GM23338 (cell line): Measurements from ENCODE around the gene PGS1. TPM values are rescaled to one million over a fixed set of nuclear protein-coding genes. Genes with fewer than 3 reads are reported as not detected.

Experiments used
- ATAC-seq: fragments of 200-7000 bp; cut with Tn5 transposase; 3 replicates; pipeline ENCODE4 v1.9.1; 2020
- DNase-seq: peaks from one replicate; pipeline ENCODE4 v3.0.0-alpha.2; 2015; ENCODE audit warnings: low spot score
- H2AFZ ChIP-seq: fragments of 200-600 bp; sonication (generic); 2 replicates; pipeline ENCODE4 v1.8.0; 2016; ENCODE audit warnings: antibody characterized with exemption, mild to moderate bottlenecking, moderate library complexity
- H3F3A ChIP-seq: fragments of 200-600 bp; sonication (generic); replicated peaks from 2 replicates; pipeline ENCODE4 v1.8.0; 2017; ENCODE audit warnings: antibody characterized with exemption, mixed run types, low read depth
- H3K27ac ChIP-seq: fragments of 200-600 bp; sonication (generic); 2 replicates; pipeline ENCODE4 v1.6.1; 2016; ENCODE audit warnings: low read depth
- H3K27me3 ChIP-seq: fragments of 200-600 bp; sonication (generic); 2 replicates; pipeline ENCODE4 v1.8.0; 2016; ENCODE audit warnings: mild to moderate bottlenecking, mixed run types, moderate library complexity; ENCODE audit not compliant: insufficient read depth
- H3K36me3 ChIP-seq: fragments of 200-600 bp; sonication (generic); 2 replicates; pipeline ENCODE4 v1.8.0; 2016; ENCODE audit warnings: mild to moderate bottlenecking; ENCODE audit not compliant: insufficient read depth
- H3K4me1 ChIP-seq: fragments of 200-600 bp; sonication (generic); 2 replicates; pipeline ENCODE4 v1.8.0; 2016; ENCODE audit warnings: mild to moderate bottlenecking, moderate library complexity; ENCODE audit not compliant: insufficient read depth
- H3K4me2 ChIP-seq: fragments of 200-600 bp; sonication (generic); 2 replicates; pipeline ENCODE4 v1.7.1; 2017; ENCODE audit warnings: mixed run types
- H3K4me3 ChIP-seq: fragments of 200-600 bp; sonication (generic); 2 replicates; pipeline ENCODE4 v1.6.1; 2016; ENCODE audit warnings: mixed run types
- H3K79me2 ChIP-seq: fragments of 200-600 bp; sonication (generic); replicated peaks from 2 replicates; pipeline ENCODE4 v1.8.0; 2017; ENCODE audit warnings: mild to moderate bottlenecking; ENCODE audit not compliant: insufficient read depth
- H3K9me2 ChIP-seq: fragments of 200-600 bp; sonication (generic); 2 replicates; pipeline ENCODE4 v1.8.0; 2017; ENCODE audit not compliant: insufficient read depth
- H4K20me1 ChIP-seq: fragments of 200-600 bp; sonication (generic); replicated peaks from 2 replicates; pipeline ENCODE4 v1.8.0; 2017; ENCODE audit warnings: mild to moderate bottlenecking; ENCODE audit not compliant: insufficient read depth
- H3K27ac Mint-ChIP-seq: 2 replicates; pipeline ENCODE4 v1.8.0; 2020; ENCODE audit warnings: inconsistent platforms, mild to moderate bottlenecking, moderate library complexity, mixed read lengths
- H3K27me3 Mint-ChIP-seq: 3 replicates; pipeline ENCODE4 v1.8.0; 2022; ENCODE audit warnings: low read depth, mild to moderate bottlenecking, moderate library complexity, mixed read lengths, inconsistent platforms; ENCODE audit not compliant: insufficient read depth, poor library complexity
- H3K36me3 Mint-ChIP-seq: 3 replicates; pipeline ENCODE4 v1.8.0; 2021; ENCODE audit warnings: low read depth, mild to moderate bottlenecking, inconsistent platforms, moderate library complexity, mixed read lengths
- H3K4me1 Mint-ChIP-seq: 3 replicates; pipeline ENCODE4 v1.8.0; 2020; ENCODE audit warnings: mild to moderate bottlenecking, inconsistent platforms, mixed read lengths
- H3K4me3 Mint-ChIP-seq: 3 replicates; pipeline ENCODE4 v1.8.0; 2021; ENCODE audit warnings: moderate library complexity, mild to moderate bottlenecking, inconsistent platforms, mixed read lengths
- H3K9me3 Mint-ChIP-seq: 3 replicates; pipeline ENCODE4 v1.8.0; 2020; ENCODE audit warnings: moderate library complexity, mild to moderate bottlenecking, inconsistent platforms, mixed read lengths
- CREB1 ChIP-seq: fragments of 250-450 bp; sonication (Bioruptor Pico); IDR thresholded peaks from 2 replicates; pipeline ENCODE4 v1.5.0; 2020; ENCODE audit warnings: low read depth, mild to moderate bottlenecking, moderate library complexity
- EZH2 ChIP-seq: fragments of 200-600 bp; sonication (generic); IDR thresholded peaks from one replicate; pipeline ENCODE4 v1.8.0; 2017; ENCODE audit warnings: antibody characterized with exemption, mild to moderate bottlenecking, low read depth; ENCODE audit not compliant: unreplicated experiment
- JUNB ChIP-seq: IDR thresholded peaks from one replicate; pipeline ENCODE4 v1.6.1; 2016; ENCODE audit warnings: antibody characterized with exemption; ENCODE audit not compliant: unreplicated experiment
- NANOG ChIP-seq: IDR thresholded peaks from 2 replicates; pipeline ENCODE4 v1.6.1; 2016; ENCODE audit warnings: antibody characterized with exemption, borderline replicate concordance
- POLR2AphosphoS5 ChIP-seq: IDR thresholded peaks from 2 replicates; pipeline ENCODE4 v1.6.1; 2016; ENCODE audit warnings: antibody characterized with exemption, low read depth
- ZNF114 ChIP-seq: fragments of 250-450 bp; sonication (Bioruptor Pico); IDR thresholded peaks from 2 replicates; pipeline ENCODE4 v1.5.0; 2020; ENCODE audit warnings: mild to moderate bottlenecking, moderate library complexity
- polyA plus RNA-seq: library from polyadenylated mRNA; unstranded; fragments of >200 nt; fragmentation: Nextera tagmentation; extraction: Ambion mirVana; gene quantifications from 2 replicates; pipeline ENCODE4 v1.2.1, GENCODE V29; 2016
- total RNA-seq: library from RNA; depleted of rRNA; stranded (reverse); fragments of >200 nt; shearing (Covaris generic); gene quantifications from 2 replicates; pipeline ENCODE4 v1.2.3, GENCODE V29; 2014
- TF ChIP-seq, protein P1 (sequence below): fragments of 250-450 bp; sonication (Bioruptor Pico); IDR thresholded peaks from 2 replicates; pipeline ENCODE4 v1.5.0; 2020; ENCODE audit warnings: mild to moderate bottlenecking, moderate library complexity
- TF ChIP-seq, protein P2 (sequence below): IDR thresholded peaks from 2 replicates; pipeline ENCODE4 v1.6.1; 2016; ENCODE audit warnings: antibody characterized with exemption

Gene PGS1
- total and polyA plus RNA-seq, 2 experiments from 2014 or later = 43.9 to 67.1 TPM

DNA sequence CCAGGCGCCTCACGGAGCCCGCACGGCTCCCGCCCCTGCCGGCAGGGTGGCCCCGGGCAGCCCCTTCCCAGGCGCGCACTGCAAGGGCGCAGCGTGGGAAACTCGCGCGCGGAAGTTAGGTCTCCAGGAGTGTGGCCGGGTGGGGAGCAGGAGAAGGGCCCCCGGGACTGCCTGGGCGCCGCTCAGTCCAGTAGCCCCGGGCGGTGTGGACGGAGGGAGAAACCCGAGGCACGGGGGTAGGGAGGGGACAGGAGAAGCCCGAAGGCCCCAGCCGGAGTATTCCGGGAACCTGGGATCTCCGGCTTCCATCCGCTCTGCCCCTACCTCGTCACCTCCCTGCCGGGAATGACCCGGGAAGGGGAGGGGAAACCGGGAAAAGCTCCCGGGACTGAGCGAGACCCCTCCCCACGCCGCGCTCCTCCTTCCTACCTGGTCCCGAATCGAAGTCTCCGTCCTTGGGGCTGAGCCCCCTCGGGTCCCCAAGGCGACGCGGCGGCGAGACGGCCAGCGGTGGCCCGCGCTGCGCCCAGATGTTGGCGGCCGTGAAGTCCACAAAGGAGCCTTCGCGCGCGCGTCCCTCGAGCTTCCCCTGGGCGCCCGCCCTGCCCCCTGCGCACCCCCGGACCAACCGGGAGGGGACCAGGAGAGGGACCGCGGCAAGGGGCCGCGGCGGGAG lies 19.0 kb upstream of the PGS1 start:
- Mint-ChIP-seq H3K4me1 (peaks cover 68% of the 10 kb centered on the region), H3K9me3 (no peaks in the 10 kb centered on the region), H3K36me3 (peaks cover 32% of the 10 kb centered on the region), H3K27ac (no peak overlapping the region), H3K4me3 (peak overlapping the region; percentile 80), H3K27me3 (peaks cover 29% of the 10 kb centered on the region)
- H3K9me2 ChIP-seq = no peaks in the 10 kb centered on the region
- peaks cover 34% of the 10 kb centered on the region for H3K27me3 ChIP-seq
- no peak for TF ChIP-seq JUNB
- no peak for TF ChIP-seq NANOG
- TF ChIP-seq, protein P1, sequence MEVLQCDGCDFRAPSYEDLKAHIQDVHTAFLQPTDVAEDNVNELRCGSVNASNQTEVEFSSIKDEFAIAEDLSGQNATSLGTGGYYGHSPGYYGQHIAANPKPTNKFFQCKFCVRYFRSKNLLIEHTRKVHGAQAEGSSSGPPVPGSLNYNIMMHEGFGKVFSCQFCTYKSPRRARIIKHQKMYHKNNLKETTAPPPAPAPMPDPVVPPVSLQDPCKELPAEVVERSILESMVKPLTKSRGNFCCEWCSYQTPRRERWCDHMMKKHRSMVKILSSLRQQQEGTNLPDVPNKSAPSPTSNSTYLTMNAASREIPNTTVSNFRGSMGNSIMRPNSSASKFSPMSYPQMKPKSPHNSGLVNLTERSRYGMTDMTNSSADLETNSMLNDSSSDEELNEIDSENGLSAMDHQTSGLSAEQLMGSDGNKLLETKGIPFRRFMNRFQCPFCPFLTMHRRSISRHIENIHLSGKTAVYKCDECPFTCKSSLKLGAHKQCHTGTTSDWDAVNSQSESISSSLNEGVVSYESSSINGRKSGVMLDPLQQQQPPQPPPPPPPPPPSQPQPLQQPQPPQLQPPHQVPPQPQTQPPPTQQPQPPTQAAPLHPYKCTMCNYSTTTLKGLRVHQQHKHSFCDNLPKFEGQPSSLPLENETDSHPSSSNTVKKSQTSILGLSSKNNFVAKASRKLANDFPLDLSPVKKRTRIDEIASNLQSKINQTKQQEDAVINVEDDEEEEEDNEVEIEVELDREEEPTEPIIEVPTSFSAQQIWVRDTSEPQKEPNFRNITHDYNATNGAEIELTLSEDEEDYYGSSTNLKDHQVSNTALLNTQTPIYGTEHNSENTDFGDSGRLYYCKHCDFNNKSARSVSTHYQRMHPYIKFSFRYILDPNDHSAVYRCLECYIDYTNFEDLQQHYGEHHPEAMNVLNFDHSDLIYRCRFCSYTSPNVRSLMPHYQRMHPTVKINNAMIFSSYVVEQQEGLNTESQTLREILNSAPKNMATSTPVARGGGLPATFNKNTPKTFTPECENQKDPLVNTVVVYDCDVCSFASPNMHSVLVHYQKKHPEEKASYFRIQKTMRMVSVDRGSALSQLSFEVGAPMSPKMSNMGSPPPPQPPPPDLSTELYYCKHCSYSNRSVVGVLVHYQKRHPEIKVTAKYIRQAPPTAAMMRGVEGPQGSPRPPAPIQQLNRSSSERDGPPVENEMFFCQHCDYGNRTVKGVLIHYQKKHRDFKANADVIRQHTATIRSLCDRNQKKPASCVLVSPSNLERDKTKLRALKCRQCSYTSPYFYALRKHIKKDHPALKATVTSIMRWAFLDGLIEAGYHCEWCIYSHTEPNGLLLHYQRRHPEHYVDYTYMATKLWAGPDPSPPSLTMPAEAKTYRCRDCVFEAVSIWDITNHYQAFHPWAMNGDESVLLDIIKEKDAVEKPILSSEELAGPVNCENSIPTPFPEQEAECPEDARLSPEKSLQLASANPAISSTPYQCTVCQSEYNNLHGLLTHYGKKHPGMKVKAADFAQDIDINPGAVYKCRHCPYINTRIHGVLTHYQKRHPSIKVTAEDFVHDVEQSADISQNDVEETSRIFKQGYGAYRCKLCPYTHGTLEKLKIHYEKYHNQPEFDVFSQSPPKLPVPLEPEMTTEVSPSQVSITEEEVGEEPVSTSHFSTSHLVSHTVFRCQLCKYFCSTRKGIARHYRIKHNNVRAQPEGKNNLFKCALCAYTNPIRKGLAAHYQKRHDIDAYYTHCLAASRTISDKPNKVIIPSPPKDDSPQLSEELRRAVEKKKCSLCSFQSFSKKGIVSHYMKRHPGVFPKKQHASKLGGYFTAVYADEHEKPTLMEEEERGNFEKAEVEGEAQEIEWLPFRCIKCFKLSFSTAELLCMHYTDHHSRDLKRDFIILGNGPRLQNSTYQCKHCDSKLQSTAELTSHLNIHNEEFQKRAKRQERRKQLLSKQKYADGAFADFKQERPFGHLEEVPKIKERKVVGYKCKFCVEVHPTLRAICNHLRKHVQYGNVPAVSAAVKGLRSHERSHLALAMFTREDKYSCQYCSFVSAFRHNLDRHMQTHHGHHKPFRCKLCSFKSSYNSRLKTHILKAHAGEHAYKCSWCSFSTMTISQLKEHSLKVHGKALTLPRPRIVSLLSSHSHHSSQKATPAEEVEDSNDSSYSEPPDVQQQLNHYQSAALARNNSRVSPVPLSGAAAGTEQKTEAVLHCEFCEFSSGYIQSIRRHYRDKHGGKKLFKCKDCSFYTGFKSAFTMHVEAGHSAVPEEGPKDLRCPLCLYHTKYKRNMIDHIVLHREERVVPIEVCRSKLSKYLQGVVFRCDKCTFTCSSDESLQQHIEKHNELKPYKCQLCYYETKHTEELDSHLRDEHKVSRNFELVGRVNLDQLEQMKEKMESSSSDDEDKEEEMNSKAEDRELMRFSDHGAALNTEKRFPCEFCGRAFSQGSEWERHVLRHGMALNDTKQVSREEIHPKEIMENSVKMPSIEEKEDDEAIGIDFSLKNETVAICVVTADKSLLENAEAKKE = no peak
- TF ChIP-seq ZNF114 (CRISPR knock-in tag) = no peak
- TF ChIP-seq POLR2AphosphoS5 = no peak
- TF ChIP-seq EZH2 = no peak
- DNase-seq = peak; percentile 51
- ATAC-seq = peak; percentile 3
- peak overlapping the region; percentile 96 for H3K4me2 ChIP-seq
- H3F3A ChIP-seq = peaks cover 34% of the 10 kb centered on the region
- peaks cover 34% of the 10 kb centered on the region for H3K79me2 ChIP-seq
- H3K36me3 ChIP-seq = peaks cover 12% of the 10 kb centered on the region; the same call in 1 of the 2 replicates
- peaks cover 67% of the 10 kb centered on the region for H3K4me1 ChIP-seq
- peak overlapping the region; percentile 91 for H3K4me3 ChIP-seq
- H4K20me1 ChIP-seq = peaks cover 28% of the 10 kb centered on the region
- no peak overlapping the region for H2AFZ ChIP-seq
- H3K27ac ChIP-seq = no peak overlapping the region

DNA sequence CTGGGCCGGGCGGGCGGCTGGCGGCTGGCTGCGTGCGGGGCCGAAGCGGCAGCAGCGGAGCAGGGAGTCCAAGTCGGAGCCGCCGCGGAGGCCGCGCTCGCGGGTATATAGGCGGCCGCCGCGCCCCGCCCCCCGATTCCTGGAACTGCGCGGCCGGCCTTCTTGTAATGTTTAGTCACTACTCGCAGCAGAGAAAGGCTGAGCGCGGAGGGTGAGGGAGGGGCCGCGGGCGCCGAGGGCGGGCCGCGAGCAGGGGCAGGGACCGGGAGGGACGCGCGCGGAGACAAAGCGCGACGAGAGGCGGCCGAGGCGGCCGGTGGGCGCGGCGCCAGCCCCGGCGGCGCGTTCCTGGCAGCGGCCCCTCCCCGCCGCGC lies 18.5 kb upstream of the PGS1 start, which contains the start of gene SOCS3:
Gene SOCS3, minus strand, starts transcription at position 81 of the 374 bp plus-strand sequence. CDS start 982 bp downstream, outside the sequence.
- Mint-ChIP-seq H3K4me1 (peaks cover 69% of the 10 kb centered on the region), H3K36me3 (peaks cover 32% of the 10 kb centered on the region), H3K27me3 (peaks cover 32% of the 10 kb centered on the region), H3K27ac (peak within 1 kb of the TSS; percentile 94), H3K4me3 (peak within 1 kb of the TSS; percentile 80), H3K9me3 (no peaks in the 10 kb centered on the region)
- H4K20me1 ChIP-seq = peaks cover 28% of the 10 kb centered on the region
- H3K4me3 ChIP-seq = peak within 1 kb of the TSS; percentile 91
- peak; percentile 93 for DNase-seq
- peaks cover 34% of the 10 kb centered on the region for H3K79me2 ChIP-seq
- peaks cover 32% of the 10 kb centered on the region for H3F3A ChIP-seq
- peak within 1 kb of the TSS; percentile 96 for H3K4me2 ChIP-seq
- peaks cover 31% of the 10 kb centered on the region for H3K27me3 ChIP-seq
- ATAC-seq = peak; percentile 11
- H3K27ac ChIP-seq = peak within 1 kb of the TSS; percentile 96
- no peaks in the 10 kb centered on the region for H3K9me2 ChIP-seq
- TF ChIP-seq NANOG (no peak), CREB1 (CRISPR knock-in tag) (no peak), ZNF114 (CRISPR knock-in tag) (no peak), POLR2AphosphoS5 (peak; percentile 44)
- TF ChIP-seq, protein P2, sequence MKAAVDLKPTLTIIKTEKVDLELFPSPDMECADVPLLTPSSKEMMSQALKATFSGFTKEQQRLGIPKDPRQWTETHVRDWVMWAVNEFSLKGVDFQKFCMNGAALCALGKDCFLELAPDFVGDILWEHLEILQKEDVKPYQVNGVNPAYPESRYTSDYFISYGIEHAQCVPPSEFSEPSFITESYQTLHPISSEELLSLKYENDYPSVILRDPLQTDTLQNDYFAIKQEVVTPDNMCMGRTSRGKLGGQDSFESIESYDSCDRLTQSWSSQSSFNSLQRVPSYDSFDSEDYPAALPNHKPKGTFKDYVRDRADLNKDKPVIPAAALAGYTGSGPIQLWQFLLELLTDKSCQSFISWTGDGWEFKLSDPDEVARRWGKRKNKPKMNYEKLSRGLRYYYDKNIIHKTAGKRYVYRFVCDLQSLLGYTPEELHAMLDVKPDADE = no peak
- peaks cover 67% of the 10 kb centered on the region for H3K4me1 ChIP-seq
- peak within 1 kb of the TSS; percentile 80 for H2AFZ ChIP-seq
- peaks cover 12% of the 10 kb centered on the region; the same call in 1 of the 2 replicates for H3K36me3 ChIP-seq
